ENCODE results near the gene FUOM.
"Not testable (repeated sequence)": the region's sequence is repeated elsewhere in the genome, so short reads cannot be mapped to it uniquely, and the experiment has no call there.

FUOM gene

DNA sequence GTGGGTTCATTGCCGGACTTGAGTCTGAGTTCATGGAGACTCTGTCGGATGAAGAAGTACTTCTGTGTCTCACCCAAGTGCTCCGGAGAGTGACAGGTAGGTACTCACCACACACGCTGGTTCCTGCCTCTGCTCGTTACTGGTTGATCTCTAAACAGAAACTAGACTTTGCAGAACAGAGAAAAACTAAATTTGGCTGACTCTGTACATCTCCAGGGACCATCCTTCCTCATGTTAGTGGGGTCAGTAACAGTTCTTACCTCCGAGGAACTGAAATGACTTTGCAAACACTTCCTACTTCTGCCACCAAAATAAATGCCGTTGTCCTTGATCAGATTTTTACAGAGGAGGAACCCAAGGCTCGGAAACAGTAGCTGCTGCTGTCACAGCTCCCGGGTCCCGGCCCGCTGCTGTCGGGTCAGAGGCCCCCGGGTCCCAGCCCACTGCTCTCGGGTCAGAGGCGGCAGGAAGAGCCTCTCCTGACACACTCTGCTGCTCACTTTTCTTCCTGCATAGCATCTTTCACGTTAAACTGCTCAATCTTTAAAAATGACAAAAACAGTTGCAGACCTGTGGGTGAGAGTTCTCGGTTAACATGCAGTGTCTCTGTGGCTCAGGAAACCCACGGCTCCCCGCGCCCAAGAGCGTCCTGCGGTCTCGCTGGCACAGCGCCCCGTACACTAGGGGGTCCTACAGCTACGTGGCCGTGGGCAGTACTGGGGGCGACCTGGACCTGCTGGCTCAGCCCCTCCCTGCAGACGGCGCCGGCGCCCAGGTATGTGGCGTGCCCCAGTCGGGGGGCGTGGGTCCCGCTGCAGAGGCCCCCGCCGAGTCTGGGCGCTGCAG is 31.4 kb upstream of the FUOM start:
- in situ Hi-C loops (cut with HindIII; ENCODE audit: low sequenced_read_pairs): no loop called here

GRCh38 chr10:133388236-133388972 is 30.6 kb upstream of the FUOM start:
- in situ Hi-C loops (cut with HindIII; ENCODE audit: low sequenced_read_pairs): no loop called here

DNA sequence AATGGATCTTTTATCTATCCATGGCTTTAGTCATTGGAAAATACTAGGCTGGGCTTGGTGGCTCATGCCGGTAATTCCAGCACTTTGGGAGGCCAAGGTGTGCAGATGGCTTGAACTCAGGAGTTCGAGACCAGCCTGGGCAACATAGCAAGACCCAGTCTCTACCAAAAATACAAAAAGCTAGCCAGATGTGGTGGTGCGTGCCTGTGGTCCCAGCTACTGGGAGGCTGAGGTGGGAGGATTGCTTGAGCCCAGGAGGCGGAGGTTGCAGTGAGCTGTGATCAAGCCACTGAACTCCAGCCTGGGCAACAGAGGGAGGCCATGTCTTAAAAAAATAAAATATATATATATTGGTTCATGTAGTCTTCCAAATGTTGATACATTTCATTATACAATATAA is 29.1 kb upstream of the FUOM start:
- in situ Hi-C loops (cut with HindIII; ENCODE audit: low sequenced_read_pairs): not testable (repeated sequence)

DNA sequence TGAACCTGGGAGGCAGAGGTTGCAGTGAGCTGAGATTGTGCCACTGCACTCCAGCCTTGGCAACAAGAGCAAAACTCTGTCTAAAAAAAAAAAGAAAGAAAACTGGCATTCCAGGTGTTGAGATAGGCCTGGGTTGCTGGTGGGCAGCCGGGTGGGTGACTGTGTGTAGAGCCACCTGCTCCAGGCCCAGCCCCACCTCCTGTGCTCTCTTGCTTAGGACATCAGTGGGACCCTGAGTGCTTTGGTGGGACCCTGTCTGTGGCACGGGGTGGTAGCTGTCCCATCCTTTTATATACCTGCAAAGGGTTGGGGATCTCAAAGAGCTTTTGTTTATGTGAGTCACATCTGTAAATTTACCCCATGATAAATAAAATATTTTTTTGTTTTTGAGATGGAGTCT is 27.4 kb upstream of the FUOM start:
- in situ Hi-C loops (cut with HindIII; ENCODE audit: low sequenced_read_pairs): no loop called here

DNA sequence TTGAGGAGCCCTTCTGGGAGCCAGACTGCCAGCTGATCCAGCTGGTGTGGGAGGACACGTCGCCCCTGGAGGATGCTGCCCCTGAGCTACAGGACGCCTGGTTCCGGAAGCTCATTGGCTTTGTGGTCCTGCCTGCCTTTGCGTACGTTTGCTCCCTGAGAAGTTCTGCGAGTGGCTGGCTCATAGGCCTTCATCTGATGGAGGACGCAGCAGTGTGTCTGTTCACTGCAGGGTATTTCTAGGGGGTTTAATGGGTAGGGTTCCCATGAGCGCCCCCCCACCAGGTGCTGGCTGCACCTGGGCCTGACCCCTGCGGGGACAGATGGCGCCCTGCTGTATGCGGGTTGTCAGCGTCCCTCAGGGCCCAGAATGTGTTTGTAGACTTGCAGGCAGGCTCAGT is 26.3 kb upstream of the FUOM start:
- in situ Hi-C loops (cut with HindIII; ENCODE audit: low sequenced_read_pairs): no loop called here

DNA sequence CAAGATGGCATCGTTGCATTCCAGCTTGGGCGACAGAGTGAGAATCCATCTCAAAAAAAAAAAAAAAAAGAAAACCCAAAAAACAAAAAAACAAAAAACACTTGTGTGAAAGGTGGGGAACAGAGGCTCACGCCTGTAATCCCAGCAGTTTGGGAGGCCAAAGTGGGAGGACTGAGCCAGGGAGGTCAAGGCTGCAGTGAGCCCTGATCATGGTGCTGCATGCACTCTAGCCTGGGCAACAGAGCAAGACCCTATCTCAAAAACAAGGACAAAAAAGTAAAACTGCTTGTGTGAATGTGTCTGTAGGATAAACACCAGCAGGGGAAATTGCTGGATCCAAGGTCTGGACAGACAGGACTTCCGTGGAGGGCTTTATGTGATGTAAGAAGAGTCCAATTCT is 25.7 kb upstream of the FUOM start:
- in situ Hi-C loops (cut with HindIII; ENCODE audit: low sequenced_read_pairs): no loop called here

DNA sequence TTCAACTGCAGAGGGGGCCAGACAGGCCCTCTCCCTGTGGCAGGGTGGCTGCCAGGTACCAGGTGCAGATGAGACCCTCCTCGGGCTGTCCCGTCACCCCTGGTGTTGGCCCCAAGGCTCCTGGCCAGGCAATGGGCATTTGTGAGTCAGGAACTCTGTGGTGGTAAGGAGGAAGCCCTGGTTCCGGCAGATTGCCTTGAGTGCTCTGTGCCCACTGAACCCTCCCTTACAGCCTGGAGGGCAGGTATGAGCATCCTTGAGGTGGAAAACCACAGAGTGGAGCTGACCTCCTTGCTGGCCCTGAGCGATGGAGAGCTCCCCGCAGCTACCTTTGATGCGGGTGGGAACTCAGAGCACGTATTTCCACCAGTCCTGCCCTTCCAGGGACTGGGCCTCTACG is 23.2 kb upstream of the FUOM start:
- in situ Hi-C loops (cut with HindIII; ENCODE audit: low sequenced_read_pairs): no loop called here

DNA sequence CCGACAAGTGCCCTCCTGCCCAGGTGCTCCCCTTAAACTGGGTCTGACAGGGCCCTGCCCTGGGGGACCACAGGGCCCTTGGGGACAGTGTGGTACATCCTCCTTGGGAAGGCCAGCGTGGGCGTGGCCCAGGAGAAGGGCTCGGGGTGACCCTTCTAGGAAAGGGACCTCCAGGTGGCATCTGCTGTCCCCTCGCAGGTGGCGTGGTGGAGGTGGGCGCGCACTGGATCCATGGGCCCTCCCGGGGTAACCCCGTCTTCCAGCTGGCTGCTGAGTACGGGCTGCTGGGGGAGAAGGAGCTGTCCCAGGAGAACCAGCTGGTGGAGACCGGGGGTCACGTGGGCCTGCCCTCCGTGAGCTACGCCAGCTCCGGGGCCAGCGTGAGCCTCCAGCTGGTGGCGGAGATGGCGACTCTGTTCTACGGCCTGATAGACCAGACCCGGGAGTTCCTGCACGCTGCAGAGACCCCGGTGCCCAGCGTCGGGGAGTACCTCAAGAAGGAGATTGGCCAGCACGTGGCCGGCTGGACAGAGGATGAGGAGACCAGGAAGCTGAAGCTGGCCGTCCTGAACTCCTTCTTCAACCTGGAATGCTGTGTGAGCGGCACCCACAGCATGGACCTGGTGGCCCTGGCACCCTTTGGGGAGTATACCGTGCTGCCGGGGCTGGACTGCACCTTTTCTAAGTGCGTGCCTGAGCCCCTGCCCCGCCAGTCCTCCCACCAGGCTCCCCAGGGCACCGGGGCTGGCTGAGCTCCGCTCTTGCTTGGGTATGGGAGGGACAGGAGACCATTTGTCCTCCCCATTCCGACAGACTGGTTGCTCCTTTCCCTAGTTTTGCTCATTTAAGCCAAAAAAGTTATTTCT is 22.2 kb upstream of the FUOM start:
- in situ Hi-C loops (cut with HindIII; ENCODE audit: low sequenced_read_pairs): no loop called here

DNA sequence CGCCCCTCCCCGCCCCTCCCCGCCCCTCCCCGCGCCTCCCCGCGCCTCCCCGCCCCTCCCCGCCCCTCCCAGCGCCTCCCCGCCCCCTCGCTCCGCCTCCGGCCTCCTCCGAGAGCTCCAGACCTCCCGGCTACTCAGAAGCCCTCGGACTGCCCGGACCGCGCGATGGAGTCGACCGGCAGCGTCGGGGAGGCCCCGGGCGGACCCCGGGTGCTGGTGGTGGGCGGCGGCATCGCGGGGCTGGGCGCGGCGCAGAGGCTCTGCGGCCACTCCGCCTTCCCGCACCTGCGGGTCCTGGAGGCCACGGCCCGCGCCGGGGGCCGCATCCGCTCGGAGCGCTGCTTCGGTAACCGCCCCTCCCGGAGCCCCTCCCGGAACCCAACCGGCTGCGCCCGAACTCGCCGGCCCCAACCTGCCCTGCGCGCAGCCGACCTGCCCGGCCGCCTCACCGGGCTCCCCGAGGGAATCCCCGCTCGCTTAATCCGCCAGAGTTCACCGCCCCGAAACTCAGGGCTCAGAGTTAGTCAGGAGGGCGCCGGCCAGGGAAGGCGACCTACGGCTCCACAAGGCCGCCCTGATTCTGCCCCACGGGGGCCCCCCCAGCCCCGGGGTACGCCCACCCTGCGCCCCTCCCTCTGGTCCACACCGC is 21.5 kb upstream of the FUOM start, which contains the start of gene PAOX:
Gene PAOX (plus strand): TSS at position 111 of the 649 bp plus-strand sequence. CDS start 55 bp downstream, at position 166.
- in situ Hi-C loops (cut with HindIII; ENCODE audit: low sequenced_read_pairs): no loop called here

DNA sequence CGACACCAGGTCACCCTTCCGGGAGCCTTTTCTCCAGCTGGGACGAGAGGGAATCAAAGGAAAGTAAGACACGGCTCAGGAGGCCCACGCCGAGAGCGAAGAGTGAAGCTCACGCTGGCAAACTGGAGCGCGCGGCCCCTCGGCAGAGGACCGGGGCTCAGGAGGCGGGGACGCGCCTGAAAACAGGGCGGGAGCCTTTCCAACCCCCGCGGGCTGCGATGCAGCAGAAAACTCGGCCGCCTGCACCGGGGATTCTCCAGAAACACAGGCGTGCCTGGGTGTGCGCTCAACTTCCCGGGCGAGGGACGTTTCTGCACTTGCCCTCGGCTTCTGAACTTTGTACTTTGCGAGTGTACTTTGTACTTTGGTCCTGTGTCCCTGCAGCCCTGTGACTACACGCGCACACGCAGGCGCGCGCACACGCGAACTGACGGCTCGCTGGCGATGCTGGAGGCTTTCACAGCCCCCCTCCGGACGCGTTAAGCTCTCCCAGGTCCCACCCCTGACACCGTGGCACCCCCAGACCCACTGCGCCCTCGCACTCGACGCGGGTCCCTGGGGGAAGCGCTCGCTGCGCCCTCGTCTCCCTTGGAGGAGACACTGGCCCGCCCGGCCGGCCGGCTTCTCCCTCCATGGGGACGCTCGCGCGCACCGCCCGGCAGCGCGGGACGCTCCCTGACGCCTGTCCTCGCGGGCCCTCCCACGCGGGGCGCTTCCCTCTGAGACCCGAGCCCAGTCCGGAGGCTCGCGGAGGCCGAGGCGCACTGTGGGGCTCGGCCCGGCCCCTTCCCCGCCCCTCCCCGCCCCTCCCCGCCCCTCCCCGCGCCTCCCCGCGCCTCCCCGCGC is 20.7 kb upstream of the FUOM start:
- in situ Hi-C loops (cut with HindIII; ENCODE audit: low sequenced_read_pairs): no loop called here

DNA sequence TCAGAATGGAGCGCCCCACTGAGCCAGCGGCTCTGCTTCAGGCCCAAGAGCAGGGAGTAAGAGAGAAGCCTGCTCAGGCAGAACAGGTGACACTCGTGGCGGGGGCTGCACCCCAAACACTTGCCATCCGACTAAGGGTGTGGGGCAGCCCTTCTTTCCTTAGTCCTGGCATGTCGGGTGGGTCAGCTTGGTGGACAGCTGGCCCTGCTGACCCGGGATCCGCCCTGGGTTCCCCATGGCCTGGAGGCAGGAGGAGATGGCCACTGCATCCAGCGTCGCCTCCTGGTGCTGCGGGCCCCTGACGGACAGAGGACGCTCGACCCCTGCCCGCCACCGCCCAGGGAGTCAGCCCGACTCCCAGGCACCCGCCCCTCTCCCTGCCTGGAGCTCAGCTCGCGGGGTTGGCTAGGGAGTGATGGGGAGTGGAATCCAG is 20.0 kb upstream of the FUOM start:
- in situ Hi-C loops (cut with HindIII; ENCODE audit: low sequenced_read_pairs): no loop called here

GRCh38 chr10:133377025-133377817 is 19.4 kb upstream of the FUOM start:
- in situ Hi-C loops (cut with HindIII; ENCODE audit: low sequenced_read_pairs): no loop called here

- in situ Hi-C loops (cut with HindIII; ENCODE audit: low sequenced_read_pairs): not testable (repeated sequence)
Measured at GRCh38 chr10:133376183-133376582, 18.4 kb upstream of the FUOM start.

GRCh38 chr10:133375357-133376115 is 17.7 kb upstream of the FUOM start:
- in situ Hi-C loops (cut with HindIII; ENCODE audit: low sequenced_read_pairs): no loop called here

DNA sequence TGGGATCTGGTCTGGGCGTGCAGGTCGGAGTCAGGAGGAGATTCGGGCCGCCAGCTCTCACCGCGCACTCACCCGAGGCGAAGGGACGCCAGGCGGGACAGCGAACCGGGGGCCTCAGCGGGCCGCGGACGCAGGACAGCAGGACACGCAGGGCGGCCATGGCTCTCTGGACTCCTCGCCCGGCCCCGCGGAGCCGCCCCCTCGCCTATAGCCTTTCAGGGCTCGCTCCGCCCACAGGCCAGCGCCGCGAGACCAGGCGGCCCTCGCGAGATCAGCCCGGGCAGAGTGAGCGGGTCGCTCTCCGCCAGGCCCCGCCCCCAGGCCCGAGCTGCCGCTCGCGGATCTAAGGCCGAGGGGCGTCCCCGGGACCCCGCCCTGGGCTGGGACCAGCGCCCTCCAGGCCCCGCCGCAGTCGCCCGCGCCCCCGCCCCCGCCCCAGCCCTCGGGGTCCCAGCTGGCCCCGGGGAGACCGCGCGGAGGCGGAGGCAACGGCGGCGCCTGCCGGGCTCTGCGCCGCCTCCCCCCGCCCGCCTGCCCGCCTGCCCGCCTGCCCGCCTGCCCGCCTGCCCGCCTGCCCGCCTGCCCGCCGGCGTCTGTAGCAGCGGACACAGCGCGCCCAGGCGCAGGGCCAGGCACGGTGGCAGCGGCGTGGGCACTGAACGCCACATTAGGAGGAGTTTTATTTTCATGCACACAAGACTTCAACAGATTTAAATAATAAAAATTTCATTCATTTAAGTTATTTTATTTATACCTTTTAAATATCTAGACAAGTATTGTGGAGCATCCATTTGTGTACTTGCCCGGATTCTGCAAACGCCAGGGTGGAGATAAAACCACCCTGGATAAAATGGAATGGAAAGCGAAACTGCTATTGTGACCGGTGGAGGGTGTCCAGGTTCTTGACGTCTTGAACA is 15.6 kb upstream of the FUOM start, which contains the start of gene ECHS1:
Gene ECHS1 (minus strand): TSS at position 181 of the 917 bp plus-strand sequence. CDS start 21 bp downstream, at position 160.
- in situ Hi-C loops (cut with HindIII; ENCODE audit: low sequenced_read_pairs): no loop called here

DNA sequence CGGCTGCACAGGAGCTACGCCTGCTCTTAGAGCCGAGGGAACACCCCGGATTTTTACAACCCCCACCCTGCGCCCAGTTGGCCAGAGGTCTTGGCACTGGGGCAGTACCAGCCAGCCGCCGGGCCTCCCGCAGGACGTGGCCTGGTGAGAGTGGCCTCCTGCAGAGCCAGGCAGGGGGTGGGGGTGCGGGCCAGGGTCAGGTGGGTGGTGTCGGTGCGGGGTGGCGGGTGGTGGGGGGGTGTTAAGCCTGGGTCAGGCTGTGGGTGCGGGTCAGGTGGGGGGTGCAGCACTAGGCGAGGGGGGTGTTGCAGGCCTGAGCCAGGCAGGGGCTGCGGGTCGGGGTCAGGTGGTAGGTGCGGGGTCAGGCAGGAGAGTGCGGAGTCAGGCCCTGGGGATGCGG is 14.7 kb upstream of the FUOM start:
- in situ Hi-C loops (cut with HindIII; ENCODE audit: low sequenced_read_pairs): no loop called here

All from endothelial cell of hepatic sinusoid (primary cell).